Loucy (cell line): ENCODE data around the gene NDUFAF3.
A peak's percentile ranks its signal among the peaks of the same experiment; 100 is the strongest.

ENCODE experiments used
- H2AFZ ChIP-seq: fragments of 200-600 bp; sonication (generic); 2 replicates; pipeline ENCODE4 v1.6.0; 2016; ENCODE audit warnings: antibody characterized with exemption, mild to moderate bottlenecking, low read length, moderate library complexity
- H3F3A ChIP-seq: fragments of 200-600 bp; 2 replicates; pipeline ENCODE4 v1.6.0; 2016; ENCODE audit warnings: antibody characterized with exemption, low read depth, mild to moderate bottlenecking
- H3K27me3 ChIP-seq: fragments of 200-600 bp; sonication (generic); 2 replicates; pipeline ENCODE4 v1.6.1; 2014; ENCODE audit warnings: low read length, mild to moderate bottlenecking; ENCODE audit not compliant: insufficient read depth, poor library complexity, severe bottlenecking
- H3K36me3 ChIP-seq: fragments of 200-600 bp; sonication (generic); 2 replicates; pipeline ENCODE4 v1.6.1; 2016; ENCODE audit warnings: low read length; ENCODE audit not compliant: insufficient read depth
- H3K4me1 ChIP-seq: fragments of 200-600 bp; sonication (generic); 2 replicates; pipeline ENCODE4 v1.5.1; 2014; ENCODE audit warnings: low read length, mild to moderate bottlenecking; ENCODE audit not compliant: insufficient read depth, poor library complexity, severe bottlenecking
- H3K4me2 ChIP-seq: fragments of 200-600 bp; sonication (generic); 2 replicates; pipeline ENCODE4 v1.6.0; 2014; ENCODE audit warnings: antibody characterized with exemption, low read length, low read depth, mild to moderate bottlenecking; ENCODE audit not compliant: poor library complexity, severe bottlenecking
- H3K4me3 ChIP-seq: fragments of 200-600 bp; sonication (generic); 2 replicates; pipeline ENCODE4 v1.5.1; 2014; ENCODE audit warnings: low read length, mild to moderate bottlenecking, mixed read lengths; ENCODE audit not compliant: poor library complexity, severe bottlenecking
- H3K79me2 ChIP-seq: fragments of 200-600 bp; sonication (generic); 2 replicates; pipeline ENCODE4 v1.6.1; 2014; ENCODE audit warnings: low read length; ENCODE audit not compliant: insufficient read depth
- H3K9ac ChIP-seq: fragments of 200-600 bp; sonication (generic); 2 replicates; pipeline ENCODE4 v1.6.0; 2014; ENCODE audit warnings: mild to moderate bottlenecking, low read depth, low read length, moderate library complexity; ENCODE audit not compliant: poor library complexity, severe bottlenecking
- H3K9me2 ChIP-seq: fragments of 200-600 bp; sonication (generic); replicated peaks from 2 replicates; pipeline ENCODE4 v1.6.1; 2016; ENCODE audit warnings: low read depth, low read length, mixed read lengths
- H3K9me3 ChIP-seq: fragments of 200-600 bp; sonication (generic); 2 replicates; pipeline ENCODE4 v1.6.1; 2014; ENCODE audit warnings: mild to moderate bottlenecking, antibody characterized with exemption, low read length, low read depth; ENCODE audit not compliant: insufficient read depth
- H4K20me1 ChIP-seq: fragments of 200-600 bp; sonication (generic); 2 replicates; pipeline ENCODE4 v1.6.0; 2014; ENCODE audit warnings: antibody characterized with exemption, low read length, mild to moderate bottlenecking; ENCODE audit not compliant: insufficient read depth, poor library complexity, severe bottlenecking
- EZH2phosphoT487 ChIP-seq: fragments of 200-600 bp; IDR thresholded peaks from 2 replicates; pipeline ENCODE4 v1.6.1; 2018; ENCODE audit warnings: antibody characterized with exemption, mild to moderate bottlenecking, moderate library complexity, borderline replicate concordance
- TF ChIP-seq, protein P1 (sequence below): fragments of 200-600 bp; sonication (generic); conservative IDR thresholded peaks from 2 replicates; pipeline ENCODE4 v1.5.1; 2014; ENCODE audit warnings: mild to moderate bottlenecking, antibody characterized with exemption, low read length

NDUFAF3 gene

GRCh38 chr3:48991851-48992545 is 29.9 kb upstream of the NDUFAF3 start:
- Histone ChIP-seq H3K9me3 (no peaks in the 10 kb centered on the region), H3K9ac (peak overlapping the region; percentile 75), H3K27me3 (no peaks in the 10 kb centered on the region), H3K9me2 (no peaks in the 10 kb centered on the region), H3K4me3 (peak overlapping the region; percentile 76), H3F3A (no peaks in the 10 kb centered on the region), H3K79me2 (peaks cover 23% of the 10 kb centered on the region), H2AFZ (no peak overlapping the region), H3K36me3 (no peaks in the 10 kb centered on the region), H4K20me1 (no peaks in the 10 kb centered on the region), H3K4me2 (peak overlapping the region; percentile 78), H3K4me1 (no peaks in the 10 kb centered on the region)
- TF ChIP-seq, protein P1, sequence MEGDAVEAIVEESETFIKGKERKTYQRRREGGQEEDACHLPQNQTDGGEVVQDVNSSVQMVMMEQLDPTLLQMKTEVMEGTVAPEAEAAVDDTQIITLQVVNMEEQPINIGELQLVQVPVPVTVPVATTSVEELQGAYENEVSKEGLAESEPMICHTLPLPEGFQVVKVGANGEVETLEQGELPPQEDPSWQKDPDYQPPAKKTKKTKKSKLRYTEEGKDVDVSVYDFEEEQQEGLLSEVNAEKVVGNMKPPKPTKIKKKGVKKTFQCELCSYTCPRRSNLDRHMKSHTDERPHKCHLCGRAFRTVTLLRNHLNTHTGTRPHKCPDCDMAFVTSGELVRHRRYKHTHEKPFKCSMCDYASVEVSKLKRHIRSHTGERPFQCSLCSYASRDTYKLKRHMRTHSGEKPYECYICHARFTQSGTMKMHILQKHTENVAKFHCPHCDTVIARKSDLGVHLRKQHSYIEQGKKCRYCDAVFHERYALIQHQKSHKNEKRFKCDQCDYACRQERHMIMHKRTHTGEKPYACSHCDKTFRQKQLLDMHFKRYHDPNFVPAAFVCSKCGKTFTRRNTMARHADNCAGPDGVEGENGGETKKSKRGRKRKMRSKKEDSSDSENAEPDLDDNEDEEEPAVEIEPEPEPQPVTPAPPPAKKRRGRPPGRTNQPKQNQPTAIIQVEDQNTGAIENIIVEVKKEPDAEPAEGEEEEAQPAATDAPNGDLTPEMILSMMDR = no peak
- TF ChIP-seq EZH2phosphoT487 = no peak

DNA sequence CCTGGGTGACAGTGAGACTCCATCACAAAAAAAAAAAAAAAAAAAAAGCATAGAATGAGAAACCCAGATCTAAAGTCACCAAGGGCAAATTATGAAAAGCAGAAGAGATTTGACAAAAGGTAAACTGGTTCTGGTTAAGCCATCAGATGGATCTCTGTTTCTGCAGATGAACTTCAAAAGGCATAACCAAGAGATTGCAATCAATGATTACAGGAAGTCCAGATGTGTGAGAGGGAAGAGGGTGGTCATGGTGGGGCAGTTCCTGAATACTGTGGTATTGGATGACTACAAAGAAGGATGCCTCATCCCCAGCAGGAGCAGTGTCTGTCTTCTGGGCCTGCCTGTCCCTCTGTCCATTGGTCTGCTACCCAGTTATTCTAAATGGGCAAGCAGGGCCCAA is 28.1 kb upstream of the NDUFAF3 start:
- H3K27me3 ChIP-seq = no peaks in the 10 kb centered on the region
- H3K79me2 ChIP-seq = peaks cover 23% of the 10 kb centered on the region
- H3K9me2 ChIP-seq = no peaks in the 10 kb centered on the region
- no peak overlapping the region for H3K4me3 ChIP-seq
- H3K4me2 ChIP-seq = peak overlapping the region; percentile 45
- H3K9ac ChIP-seq = no peak overlapping the region
- H3K9me3 ChIP-seq = no peaks in the 10 kb centered on the region
- H3F3A ChIP-seq = no peaks in the 10 kb centered on the region
- no peaks in the 10 kb centered on the region for H3K36me3 ChIP-seq
- no peaks in the 10 kb centered on the region for H4K20me1 ChIP-seq
- TF ChIP-seq, protein P1 = no peak
- no peak for TF ChIP-seq EZH2phosphoT487
- H2AFZ ChIP-seq = no peak overlapping the region
- no peaks in the 10 kb centered on the region for H3K4me1 ChIP-seq

DNA sequence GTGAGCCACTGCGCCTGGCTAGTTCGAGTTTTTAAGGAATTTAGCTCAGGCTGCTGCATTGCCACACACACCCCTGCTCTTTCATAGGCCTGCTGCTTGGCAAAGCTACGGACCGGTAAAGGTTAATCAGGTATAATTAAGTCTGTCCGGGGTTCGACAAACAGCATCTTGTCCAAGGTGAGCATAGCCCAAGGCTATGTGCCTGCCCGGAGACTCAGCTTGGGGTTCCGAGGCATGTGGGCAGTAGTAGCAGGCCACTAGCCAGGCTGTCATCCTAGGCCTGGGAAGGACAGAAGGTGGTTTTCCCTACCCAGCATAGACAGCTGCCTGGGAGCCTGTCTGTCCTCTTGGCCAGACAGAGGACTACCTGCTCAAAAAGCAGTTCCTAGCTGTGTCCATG is 25.3 kb upstream of the NDUFAF3 start:
- no peak overlapping the region for H3K4me3 ChIP-seq
- no peaks in the 10 kb centered on the region for H4K20me1 ChIP-seq
- H3K27me3 ChIP-seq = no peaks in the 10 kb centered on the region
- H2AFZ ChIP-seq = no peak overlapping the region
- no peaks in the 10 kb centered on the region for H3K4me1 ChIP-seq
- H3F3A ChIP-seq = no peaks in the 10 kb centered on the region
- no peaks in the 10 kb centered on the region for H3K9me3 ChIP-seq
- H3K79me2 ChIP-seq = peaks cover 8% of the 10 kb centered on the region; the same call in 1 of the 2 replicates
- no peak overlapping the region for H3K9ac ChIP-seq
- no peaks in the 10 kb centered on the region for H3K36me3 ChIP-seq
- TF ChIP-seq EZH2phosphoT487 = no peak
- TF ChIP-seq, protein P1 = no peak
- no peaks in the 10 kb centered on the region for H3K9me2 ChIP-seq
- no peak overlapping the region for H3K4me2 ChIP-seq
